PC-3 (cell line): ENCODE results near the gene ZDHHC1.

Experiments
- CTCF ChIP-seq: fragments of 300-600 bp; sonication (generic); conservative IDR thresholded peaks from 2 replicates; pipeline ENCODE4 v1.5.1; 2017; ENCODE audit warnings: antibody characterized with exemption, low read depth, mild to moderate bottlenecking, low read length
- EZH2 ChIP-seq: fragments of 300-600 bp; sonication (generic); IDR thresholded peaks from one replicate; pipeline ENCODE4 v1.6.1; 2017; ENCODE audit warnings: antibody characterized with exemption, mild to moderate bottlenecking, low read length; ENCODE audit not compliant: unreplicated experiment
- EZH2phosphoT487 ChIP-seq: fragments of 300-600 bp; sonication (generic); IDR thresholded peaks from 2 replicates; pipeline ENCODE4 v1.6.1; 2018; ENCODE audit warnings: mild to moderate bottlenecking, antibody characterized with exemption, low read length, borderline replicate concordance

- TF ChIP-seq CTCF (no peak), EZH2 (no peak), EZH2phosphoT487 (no peak)
These were observed 10.9 kb downstream of the ZDHHC1 start for GRCh38 chr16:67405336-67405735.
